SH-SY5Y (cell line): Measurements from ENCODE around the gene LETM1.

Source experiments
- GATA2 ChIP-seq: IDR thresholded peaks from 2 replicates; pipeline ENCODE4 v1.6.1; 2011; ENCODE audit warnings: mild to moderate bottlenecking, low read depth, low read length
- GATA3 ChIP-seq: IDR thresholded peaks from 2 replicates; pipeline ENCODE4 v1.6.1; 2011; ENCODE audit warnings: low read depth, mild to moderate bottlenecking, low read length, moderate library complexity

- TF ChIP-seq GATA2 (no peak), GATA3 (no peak)
These were observed 71.0 kb downstream of the LETM1 start for GRCh38 chr4:1784789-1785591.
